Neural cell (in vitro differentiated cells): Measurements from ENCODE around the gene LYSMD1. TPM values are rescaled to one million over a fixed set of nuclear protein-coding genes. Genes with fewer than 3 reads are reported as not detected.
A peak's percentile ranks its signal among the peaks of the same experiment; 100 is the strongest.

ENCODE experiments used
- H2AFZ ChIP-seq: fragments of 200-600, 300-800 bp; sonication (generic), shearing (Covaris generic); 2 replicates; pipeline ENCODE4 v1.6.0; 2014; ENCODE audit warnings: low read depth, mild to moderate bottlenecking, antibody characterized with exemption, low read length, moderate library complexity
- H3F3A ChIP-seq: fragments of 200-600 bp; shearing (Covaris generic); 2 replicates; pipeline ENCODE4 v1.6.1; 2016; ENCODE audit warnings: mild to moderate bottlenecking, moderate library complexity, mixed read lengths, antibody characterized with exemption, low read length; ENCODE audit not compliant: insufficient read depth, poor library complexity, severe bottlenecking
- H3K27ac ChIP-seq: fragments of 200-600, 300-800 bp; sonication (generic), shearing (Covaris generic); 2 replicates; pipeline ENCODE4 v1.5.1; 2014; ENCODE audit warnings: mild to moderate bottlenecking, low read length, moderate library complexity
- H3K27me3 ChIP-seq: fragments of 300-800, 200-600 bp; sonication (generic), shearing (Covaris generic); 2 replicates; pipeline ENCODE4 v1.6.0; 2014; ENCODE audit warnings: mild to moderate bottlenecking, low read depth, low read length, moderate library complexity; ENCODE audit not compliant: insufficient read depth
- H3K36me3 ChIP-seq: fragments of 300-800, 200-600 bp; sonication (generic), shearing (Covaris generic); 2 replicates; pipeline ENCODE4 v1.5.1; 2014; ENCODE audit warnings: mild to moderate bottlenecking, antibody characterized with exemption, low read length, moderate library complexity; ENCODE audit not compliant: insufficient read depth
- H3K4me2 ChIP-seq: fragments of 300-800, 200-600 bp; sonication (generic), shearing (Covaris generic); 2 replicates; pipeline ENCODE4 v1.6.0; 2014; ENCODE audit warnings: mild to moderate bottlenecking, low read length
- H3K4me3 ChIP-seq: fragments of 300-800, 200-600 bp; sonication (generic), shearing (Covaris generic); 2 replicates; pipeline ENCODE4 v1.5.1; 2014; ENCODE audit warnings: mild to moderate bottlenecking, low read length, moderate library complexity
- H3K79me2 ChIP-seq: fragments of 200-600 bp; shearing (Covaris generic); replicated peaks from 2 replicates; pipeline ENCODE4 v1.6.0; 2014; ENCODE audit warnings: mild to moderate bottlenecking, low read length, moderate library complexity; ENCODE audit not compliant: insufficient read depth
- H3K9ac ChIP-seq: fragments of 300-800, 200-600 bp; sonication (generic), shearing (Covaris generic); 2 replicates; pipeline ENCODE4 v1.6.1; 2016; ENCODE audit warnings: mild to moderate bottlenecking, low read length, mixed read lengths
- H3K9me2 ChIP-seq: fragments of 200-600 bp; shearing (Covaris generic); 2 replicates; pipeline ENCODE4 v1.6.1; 2016; ENCODE audit warnings: mild to moderate bottlenecking, low read length, mixed read lengths; ENCODE audit not compliant: insufficient read depth
- H3K9me3 ChIP-seq: fragments of 200-600, 300-800 bp; sonication (generic), shearing (Covaris generic); 2 replicates; pipeline ENCODE4 v1.6.1; 2016; ENCODE audit warnings: mild to moderate bottlenecking, mixed run types, low read length, moderate library complexity, mixed read lengths
- H4K20me1 ChIP-seq: fragments of 200-600 bp; shearing (Covaris generic); 2 replicates; pipeline ENCODE4 v1.6.1; 2016; ENCODE audit warnings: mild to moderate bottlenecking, mixed run types; ENCODE audit not compliant: insufficient read depth
- EP300 ChIP-seq: fragments of 450-650 bp; conservative IDR thresholded peaks from 2 replicates; pipeline ENCODE4 v1.6.1; 2014; ENCODE audit warnings: antibody characterized with exemption, mild to moderate bottlenecking, moderate library complexity; ENCODE audit not compliant: poor library complexity, severe bottlenecking
- EZH2 ChIP-seq: fragments of 200-600, 300-800 bp; shearing (Covaris generic), sonication (generic); IDR thresholded peaks from 2 replicates; pipeline ENCODE4 v1.6.1; 2014; ENCODE audit warnings: antibody characterized with exemption, low read length, borderline replicate concordance, mild to moderate bottlenecking; ENCODE audit not compliant: insufficient read depth, poor library complexity, severe bottlenecking
- MXI1 ChIP-seq: fragments of 450-650 bp; conservative IDR thresholded peaks from 2 replicates; pipeline ENCODE4 v1.6.1; 2014; ENCODE audit warnings: antibody characterized with exemption, mild to moderate bottlenecking; ENCODE audit not compliant: poor library complexity, severe bottlenecking
- POLR2AphosphoS5 ChIP-seq: IDR thresholded peaks from 2 replicates; pipeline ENCODE4 v1.6.1; 2012
- RAD21 ChIP-seq: fragments of 450-650 bp; conservative IDR thresholded peaks from 2 replicates; pipeline ENCODE4 v1.6.1; 2014; ENCODE audit warnings: antibody characterized with exemption, mild to moderate bottlenecking, moderate library complexity
- REST ChIP-seq: IDR thresholded peaks from 2 replicates; pipeline ENCODE4 v1.6.1; 2012; ENCODE audit warnings: borderline replicate concordance
- SMC3 ChIP-seq: fragments of 450-650 bp; conservative IDR thresholded peaks from 2 replicates; pipeline ENCODE4 v1.6.1; 2014; ENCODE audit warnings: antibody characterized with exemption, mild to moderate bottlenecking, moderate library complexity; ENCODE audit not compliant: poor library complexity
- TAF1 ChIP-seq: IDR thresholded peaks from 2 replicates; pipeline ENCODE4 v1.6.1; 2012; ENCODE audit warnings: low read depth
- polyA plus RNA-seq: library from polyadenylated mRNA; depleted of rRNA; stranded (reverse); fragments of >200 nt; gene quantifications from 2 replicates; pipeline ENCODE4 v1.2.3, GENCODE V29; 2014
- TF ChIP-seq, protein P1 (sequence below): fragments of 450-650 bp; IDR thresholded peaks from 2 replicates; pipeline ENCODE4 v1.5.1; 2014; ENCODE audit warnings: antibody characterized with exemption, mild to moderate bottlenecking, moderate library complexity; ENCODE audit not compliant: poor library complexity, severe bottlenecking

LYSMD1 gene
- polyA plus RNA-seq, 1 donor from 2014 or later = 16.0 TPM

DNA sequence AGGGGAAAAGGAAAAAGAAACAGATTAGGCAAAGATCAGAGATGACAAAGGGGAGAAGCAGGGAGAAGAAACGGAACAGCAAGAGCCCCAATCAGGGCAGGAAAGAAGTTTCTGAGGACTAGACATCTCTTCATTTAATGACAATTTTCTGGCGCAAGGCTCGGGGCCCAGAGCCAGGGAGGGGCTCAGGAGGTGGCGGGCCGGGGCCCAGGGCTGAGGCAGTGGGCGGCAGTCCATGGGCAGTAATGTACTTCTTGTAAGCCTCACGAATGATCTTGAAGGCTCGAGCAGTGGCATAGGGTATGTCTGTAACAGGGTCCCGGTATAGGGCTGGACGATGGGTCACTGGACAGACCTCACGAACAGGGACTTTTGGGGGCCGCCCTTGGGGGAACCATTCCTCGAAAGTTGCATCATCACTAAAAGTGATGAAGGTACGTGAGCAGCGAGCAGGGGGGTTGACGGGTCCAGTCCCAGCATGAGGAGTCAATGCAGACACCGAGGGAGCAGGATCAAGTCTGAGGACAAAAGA is 10.9 kb upstream of the LYSMD1 start:
- H3K27ac ChIP-seq = no peak overlapping the region
- H3K4me3 ChIP-seq = no peak overlapping the region
- H4K20me1 ChIP-seq = no peaks in the 10 kb centered on the region
- TF ChIP-seq POLR2AphosphoS5 (no peak), MXI1 (no peak), EP300 (no peak), SMC3 (no peak), EZH2 (no peak), RAD21 (no peak), TAF1 (no peak), REST (no peak)
- TF ChIP-seq, protein P1, sequence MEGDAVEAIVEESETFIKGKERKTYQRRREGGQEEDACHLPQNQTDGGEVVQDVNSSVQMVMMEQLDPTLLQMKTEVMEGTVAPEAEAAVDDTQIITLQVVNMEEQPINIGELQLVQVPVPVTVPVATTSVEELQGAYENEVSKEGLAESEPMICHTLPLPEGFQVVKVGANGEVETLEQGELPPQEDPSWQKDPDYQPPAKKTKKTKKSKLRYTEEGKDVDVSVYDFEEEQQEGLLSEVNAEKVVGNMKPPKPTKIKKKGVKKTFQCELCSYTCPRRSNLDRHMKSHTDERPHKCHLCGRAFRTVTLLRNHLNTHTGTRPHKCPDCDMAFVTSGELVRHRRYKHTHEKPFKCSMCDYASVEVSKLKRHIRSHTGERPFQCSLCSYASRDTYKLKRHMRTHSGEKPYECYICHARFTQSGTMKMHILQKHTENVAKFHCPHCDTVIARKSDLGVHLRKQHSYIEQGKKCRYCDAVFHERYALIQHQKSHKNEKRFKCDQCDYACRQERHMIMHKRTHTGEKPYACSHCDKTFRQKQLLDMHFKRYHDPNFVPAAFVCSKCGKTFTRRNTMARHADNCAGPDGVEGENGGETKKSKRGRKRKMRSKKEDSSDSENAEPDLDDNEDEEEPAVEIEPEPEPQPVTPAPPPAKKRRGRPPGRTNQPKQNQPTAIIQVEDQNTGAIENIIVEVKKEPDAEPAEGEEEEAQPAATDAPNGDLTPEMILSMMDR = no peak
- H3K4me2 ChIP-seq = no peak overlapping the region
- H3K79me2 ChIP-seq = no peaks in the 10 kb centered on the region
- H2AFZ ChIP-seq = no peak overlapping the region
- no peaks in the 10 kb centered on the region for H3K27me3 ChIP-seq
- no peaks in the 10 kb centered on the region for H3K36me3 ChIP-seq
- no peaks in the 10 kb centered on the region for H3K9me3 ChIP-seq
- no peaks in the 10 kb centered on the region for H3F3A ChIP-seq
- no peak overlapping the region for H3K9ac ChIP-seq
- H3K9me2 ChIP-seq = no peaks in the 10 kb centered on the region

DNA sequence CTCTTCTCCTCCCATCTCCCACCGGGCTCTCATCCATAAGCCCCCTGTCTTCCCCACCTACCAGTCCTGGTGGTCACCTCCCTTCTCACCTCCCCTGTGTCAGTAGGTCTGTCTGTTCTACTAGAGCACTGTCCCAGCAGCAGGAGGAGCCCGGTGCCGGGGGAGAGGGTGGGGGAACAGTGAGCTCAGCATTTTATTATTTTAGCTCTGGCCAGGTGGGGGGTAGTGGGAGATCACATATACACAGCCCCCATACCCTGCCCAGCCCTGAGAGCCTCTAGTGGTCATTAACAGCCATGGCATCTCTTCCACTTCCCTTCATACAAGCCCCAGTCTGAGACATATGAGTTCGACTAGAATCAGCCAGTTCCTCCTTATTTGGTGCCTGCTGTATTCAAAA is 10.2 kb upstream of the LYSMD1 start, which contains the start of gene TMOD4:
Gene TMOD4, minus strand, starts transcription at position 119 of the 400 bp plus-strand sequence. CDS start 1,106 bp downstream, outside the sequence.
- H3K4me2 ChIP-seq = no peak within 1 kb of the TSS
- no peaks in the 10 kb centered on the region for H3F3A ChIP-seq
- H3K36me3 ChIP-seq = no peaks in the 10 kb centered on the region
- no peak within 1 kb of the TSS for H2AFZ ChIP-seq
- H3K9me2 ChIP-seq = no peaks in the 10 kb centered on the region
- no peaks in the 10 kb centered on the region for H4K20me1 ChIP-seq
- no peak for TF ChIP-seq EZH2
- TF ChIP-seq TAF1 = no peak
- no peak for TF ChIP-seq REST
- TF ChIP-seq MXI1 = no peak
- TF ChIP-seq, protein P1 = peak; percentile 53
- no peak for TF ChIP-seq RAD21
- no peak for TF ChIP-seq SMC3
- no peak for TF ChIP-seq POLR2AphosphoS5
- TF ChIP-seq EP300 = no peak
- no peak within 1 kb of the TSS for H3K4me3 ChIP-seq
- H3K79me2 ChIP-seq = no peaks in the 10 kb centered on the region
- H3K27ac ChIP-seq = no peak within 1 kb of the TSS
- H3K9ac ChIP-seq = no peak within 1 kb of the TSS
- no peaks in the 10 kb centered on the region for H3K9me3 ChIP-seq
- no peaks in the 10 kb centered on the region for H3K27me3 ChIP-seq
